Caco-2 (cell line): Measurements from ENCODE around the gene RNF145. TPM values are rescaled to one million over a fixed set of nuclear protein-coding genes. Genes with fewer than 3 reads are reported as not detected.

ENCODE experiments used
- BruUV-seq: library from RNA; stranded (reverse); fragments of 400-500 nt; replicated peaks from 2 replicates; lab custom pipeline; 2021; lab: Mats Ljungman, UMichigan
- CTCF ChIA-PET: fragments of 300-600 bp; sonication (Branson Sonifier 250); formaldehyde crosslinking; loops from one replicate; lab custom pipeline; 2022; ENCODE audit warnings: antibody characterized with exemption; lab: Charles Lee
- POLR2A ChIA-PET: fragments of 300-600 bp; sonication (Branson Sonifier 250); formaldehyde crosslinking; loops from one replicate; lab custom pipeline; 2022; ENCODE audit warnings: antibody characterized with exemption; lab: Charles Lee
- DNase-seq, 2 experiments: peaks; one replicate each; pipeline versions ENCODE4 v3.0.0 to v3.0.0-alpha.2; 2020 to 2022
- H3K27me3 ChIP-seq: replicated peaks from 2 replicates; pipeline ENCODE4 v1.6.0; 2011; ENCODE audit warnings: low read length; ENCODE audit not compliant: control insufficient read depth, insufficient read depth
- H3K36me3 ChIP-seq: 2 replicates; pipeline ENCODE4 v1.5.1; 2011; ENCODE audit warnings: low read length; ENCODE audit not compliant: control insufficient read depth, insufficient read depth
- H3K4me1 ChIP-seq: fragments of 250-450 bp; sonication (Bioruptor Pico); 2 replicates; pipeline ENCODE4 v1.5.1; 2020; ENCODE audit warnings: mild to moderate bottlenecking
- H3K4me3 ChIP-seq: 2 replicates; pipeline ENCODE4 v1.5.1; 2011; ENCODE audit warnings: low read depth, mild to moderate bottlenecking, control low read depth, low read length
- H3K9me3 ChIP-seq: fragments of 250-450 bp; sonication (Bioruptor Pico); 2 replicates; pipeline ENCODE4 v1.5.1; 2020; ENCODE audit warnings: mild to moderate bottlenecking, moderate library complexity
- H3K27ac Mint-ChIP-seq: one replicate; pipeline ENCODE4 v1.8.0; 2022; ENCODE audit warnings: mixed read lengths; ENCODE audit not compliant: unreplicated experiment
- H3K27me3 Mint-ChIP-seq: one replicate; pipeline ENCODE4 v1.8.0; 2022; ENCODE audit warnings: mixed read lengths; ENCODE audit not compliant: insufficient read depth, unreplicated experiment
- H3K36me3 Mint-ChIP-seq: one replicate; pipeline ENCODE4 v1.8.0; 2022; ENCODE audit warnings: mild to moderate bottlenecking, mixed read lengths; ENCODE audit not compliant: insufficient read depth, unreplicated experiment
- H3K4me1 Mint-ChIP-seq: one replicate; pipeline ENCODE4 v1.8.0; 2022; ENCODE audit warnings: low read depth, mixed read lengths; ENCODE audit not compliant: unreplicated experiment
- H3K4me3 Mint-ChIP-seq: one replicate; pipeline ENCODE4 v1.8.0; 2022; ENCODE audit warnings: mild to moderate bottlenecking, moderate library complexity, mixed read lengths; ENCODE audit not compliant: unreplicated experiment
- H3K9me3 Mint-ChIP-seq: one replicate; pipeline ENCODE4 v1.8.0; 2022; ENCODE audit warnings: mixed read lengths; ENCODE audit not compliant: unreplicated experiment
- intact Hi-C: fragments of 100-400 bp; cut with micrococcal nuclease; formaldehyde crosslinking; loops from one replicate; pipeline ENCODE4 v1.10.0; 2022; ENCODE audit not compliant: unreplicated experiment
- total RNA-seq: library from RNA; stranded (reverse); gene quantifications from 2 replicates; pipeline ENCODE4 v1.2.3, GENCODE V29; 2022
- TF ChIP-seq, protein P1 (sequence below), 2 experiments: fragments of 200-600 bp in 1 of 2; IDR thresholded peaks; 1 replicate in 1 of 2; 2 replicates in 1 of 2; pipeline versions ENCODE4 v1.5.1 to v1.8.0; 2011 to 2022; ENCODE audit warnings: antibody characterized with exemption in 1 of 2, control low read depth in 1 of 2, inconsistent platforms in 1 of 2, low read depth in 1 of 2, low read length in 1 of 2, mild to moderate bottlenecking in 1 of 2, moderate library complexity in 1 of 2; ENCODE audit not compliant: insufficient read depth in 1 of 2, severe bottlenecking in 1 of 2, unreplicated experiment in 1 of 2

Gene RNF145
- total RNA-seq, 1 experiment from 2014 or later: 38.7 TPM

DNA sequence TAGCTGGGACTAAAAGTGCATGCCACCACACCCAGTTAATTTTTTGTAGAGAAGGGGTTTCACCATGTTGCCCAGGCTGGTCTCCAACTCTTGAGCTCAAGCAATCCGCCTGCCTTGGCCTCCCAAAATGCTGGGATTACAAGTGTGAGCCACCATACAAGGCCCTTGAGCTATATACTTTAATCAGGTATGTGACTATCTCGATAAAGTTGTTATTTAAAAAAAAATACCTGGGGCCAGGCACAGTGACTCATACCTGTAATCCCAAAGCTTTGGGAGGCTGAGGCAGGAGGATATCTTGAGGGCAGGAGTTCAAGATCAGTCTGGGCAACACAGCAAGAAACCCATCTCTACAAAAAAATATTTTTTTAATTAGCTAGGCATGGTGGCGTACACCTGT is 19.2 kb downstream of the RNF145 start:
- CTCF ChIA-PET: no interaction called here
- H3K4me1 Mint-ChIP-seq: peaks cover under 1% of the 10 kb centered on the region
- TF ChIP-seq, protein P1, sequence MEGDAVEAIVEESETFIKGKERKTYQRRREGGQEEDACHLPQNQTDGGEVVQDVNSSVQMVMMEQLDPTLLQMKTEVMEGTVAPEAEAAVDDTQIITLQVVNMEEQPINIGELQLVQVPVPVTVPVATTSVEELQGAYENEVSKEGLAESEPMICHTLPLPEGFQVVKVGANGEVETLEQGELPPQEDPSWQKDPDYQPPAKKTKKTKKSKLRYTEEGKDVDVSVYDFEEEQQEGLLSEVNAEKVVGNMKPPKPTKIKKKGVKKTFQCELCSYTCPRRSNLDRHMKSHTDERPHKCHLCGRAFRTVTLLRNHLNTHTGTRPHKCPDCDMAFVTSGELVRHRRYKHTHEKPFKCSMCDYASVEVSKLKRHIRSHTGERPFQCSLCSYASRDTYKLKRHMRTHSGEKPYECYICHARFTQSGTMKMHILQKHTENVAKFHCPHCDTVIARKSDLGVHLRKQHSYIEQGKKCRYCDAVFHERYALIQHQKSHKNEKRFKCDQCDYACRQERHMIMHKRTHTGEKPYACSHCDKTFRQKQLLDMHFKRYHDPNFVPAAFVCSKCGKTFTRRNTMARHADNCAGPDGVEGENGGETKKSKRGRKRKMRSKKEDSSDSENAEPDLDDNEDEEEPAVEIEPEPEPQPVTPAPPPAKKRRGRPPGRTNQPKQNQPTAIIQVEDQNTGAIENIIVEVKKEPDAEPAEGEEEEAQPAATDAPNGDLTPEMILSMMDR (IDR thresholded peaks at IDR 0.05; ENCODE audit: insufficient read depth in 1 of 2, low read depth in 1 of 2, low read length in 1 of 2, severe bottlenecking in 1 of 2, unreplicated experiment in 1 of 2): no peak
- peaks cover 26% of the 10 kb centered on the region for H3K36me3 Mint-ChIP-seq
- BruUV-seq: no TSS peak
- Histone ChIP-seq H3K4me1 (0 out of 2 replicates have a peak, but pooled peaks cover 5% of the 10 kb centered on the region), H3K36me3 (peaks cover 1% of the 10 kb centered on the region; the same call in 1 of the 2 replicates), H3K4me3 (no peak overlapping the region), H3K9me3 (no peaks in the 10 kb centered on the region), H3K27me3 (no peaks in the 10 kb centered on the region)
- intact Hi-C loops: no loop called here
- DNase-seq: no peak
- no peak overlapping the region for H3K4me3 Mint-ChIP-seq
- H3K9me3 Mint-ChIP-seq: no peaks in the 10 kb centered on the region
- H3K27ac Mint-ChIP-seq: no peak overlapping the region
- no peaks in the 10 kb centered on the region for H3K27me3 Mint-ChIP-seq
- POLR2A ChIA-PET: no interaction called here

DNA sequence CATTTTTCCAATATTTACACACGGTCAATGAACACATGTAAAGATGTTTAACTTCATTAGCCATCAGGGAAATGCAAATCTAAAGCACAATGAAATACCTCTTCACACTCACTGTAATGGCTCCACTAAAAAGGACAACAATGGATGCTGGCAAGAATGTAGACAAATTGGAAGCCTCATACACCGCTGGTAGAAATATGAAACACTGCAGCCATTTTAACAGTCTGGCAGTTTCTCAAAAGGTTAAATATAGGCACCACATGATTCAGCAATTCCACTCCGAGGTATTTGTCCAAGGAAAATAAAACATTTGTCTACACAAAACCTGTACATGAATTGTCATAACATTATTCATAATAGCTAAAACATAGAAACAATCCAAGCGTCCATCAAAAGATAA is 20.0 kb downstream of the RNF145 start:
- H3K27ac Mint-ChIP-seq: no peak overlapping the region
- TF ChIP-seq, protein P1 (IDR thresholded peaks at IDR 0.05; ENCODE audit: insufficient read depth in 1 of 2, low read depth in 1 of 2, low read length in 1 of 2, severe bottlenecking in 1 of 2, unreplicated experiment in 1 of 2): no peak
- intact Hi-C loops: no loop called here
- no peaks in the 10 kb centered on the region for H3K27me3 Mint-ChIP-seq
- POLR2A ChIA-PET: no interaction called here
- no peaks in the 10 kb centered on the region for H3K9me3 ChIP-seq
- H3K4me3 ChIP-seq: no peak overlapping the region
- H3K36me3 ChIP-seq: peaks cover 1% of the 10 kb centered on the region; the same call in 1 of the 2 replicates
- no peaks in the 10 kb centered on the region for H3K27me3 ChIP-seq
- no peak overlapping the region for H3K4me3 Mint-ChIP-seq
- H3K9me3 Mint-ChIP-seq: no peaks in the 10 kb centered on the region
- CTCF ChIA-PET: no interaction called here
- BruUV-seq: no TSS peak
- peaks cover 18% of the 10 kb centered on the region for H3K36me3 Mint-ChIP-seq
- DNase-seq: no peak
- 0 out of 2 replicates have a peak, but pooled peaks cover 5% of the 10 kb centered on the region for H3K4me1 ChIP-seq
- H3K4me1 Mint-ChIP-seq: peaks cover 7% of the 10 kb centered on the region

- H3K27ac Mint-ChIP-seq: no peak overlapping the region
- H3K9me3 ChIP-seq: no peaks in the 10 kb centered on the region
- peaks cover 7% of the 10 kb centered on the region for H3K4me1 Mint-ChIP-seq
- H3K4me3 ChIP-seq: no peak overlapping the region
- peaks cover 10% of the 10 kb centered on the region for H3K36me3 Mint-ChIP-seq
- peaks cover 1% of the 10 kb centered on the region; the same call in 1 of the 2 replicates for H3K36me3 ChIP-seq
- TF ChIP-seq, protein P1 (IDR thresholded peaks at IDR 0.05; ENCODE audit: insufficient read depth in 1 of 2, low read depth in 1 of 2, low read length in 1 of 2, severe bottlenecking in 1 of 2, unreplicated experiment in 1 of 2): no peak
- POLR2A ChIA-PET: no interaction called here
- 0 out of 2 replicates have a peak, but pooled peaks cover 10% of the 10 kb centered on the region for H3K4me1 ChIP-seq
- CTCF ChIA-PET: no interaction called here
- DNase-seq: no peak
- H3K27me3 Mint-ChIP-seq: no peaks in the 10 kb centered on the region
- H3K9me3 Mint-ChIP-seq: no peaks in the 10 kb centered on the region
- BruUV-seq: no TSS peak
- intact Hi-C loops: no loop called here
- H3K4me3 Mint-ChIP-seq: no peak overlapping the region
- H3K27me3 ChIP-seq: no peaks in the 10 kb centered on the region
Measured at GRCh38 chr5:159187719-159188118, 21.6 kb downstream of the RNF145 start.
